Vagina (tissue), 2 donors: ENCODE data around the gene LRRFIP1. TPM values are rescaled to one million over a fixed set of nuclear protein-coding genes. Genes with fewer than 3 reads are reported as not detected.

Experiments
- DNase-seq, 2 donors: peaks; one replicate each; pipeline ENCODE4 v3.0.0-alpha.2; 2017; ENCODE audit errors: extremely low spot score in 2 of 2
- H3K27ac ChIP-seq: fragments of 200-600 bp; sonication (generic); one replicate; pipeline ENCODE4 v1.5.1; 2019
- H3K27me3 ChIP-seq: fragments of 200-600 bp; sonication (generic); one replicate; pipeline ENCODE4 v1.5.1; 2019
- H3K36me3 ChIP-seq, 2 donors: fragments of 200-600 bp; sonication (generic); one replicate each; pipeline ENCODE4 v1.5.1; 2017 to 2019
- H3K4me1 ChIP-seq: fragments of 200-600 bp; sonication (generic); one replicate; pipeline ENCODE4 v1.5.1; 2019
- H3K4me3 ChIP-seq, 2 donors: fragments of 200-600 bp; sonication (generic); 1 replicate in 1 of 2; 2 replicates in 1 of 2; pipeline ENCODE4 v1.5.1; 2016 to 2019
- H3K9me3 ChIP-seq: fragments of 200-600 bp; sonication (generic); one replicate; pipeline ENCODE4 v1.5.1; 2019
- CTCF ChIP-seq, 3 experiments: fragments of 450-650 bp in 2 of 3; fragments of 200-600 bp in 1 of 3; sonication (generic) in 1 of 3; IDR thresholded peaks; one replicate each; pipeline ENCODE4 v1.5.1; 2017 to 2019; ENCODE audit warnings: antibody characterized with exemption in 3 of 3, mild to moderate bottlenecking in 2 of 3, moderate library complexity in 2 of 3
- POLR2A ChIP-seq, 2 donors: fragments of 450-650 bp; IDR thresholded peaks; one replicate each; pipeline ENCODE4 v1.6.1; 2017; ENCODE audit warnings: antibody characterized with exemption in 2 of 2, mild to moderate bottlenecking in 2 of 2, moderate library complexity in 2 of 2
- POLR2AphosphoS5 ChIP-seq, 2 donors: sonication (generic); formaldehyde crosslinking; IDR thresholded peaks; one replicate each; pipeline ENCODE4 v1.9.0; 2017; ENCODE audit warnings: antibody characterized with exemption in 2 of 2, mild to moderate bottlenecking in 2 of 2, low read depth in 1 of 2; ENCODE audit not compliant: insufficient read depth in 1 of 2
- intact Hi-C: fragments of 100-400 bp; cut with DNase I; formaldehyde crosslinking; loops from one replicate; pipeline ENCODE4 v1.15.1; 2023
- total RNA-seq: library from RNA; depleted of rRNA; stranded (reverse); fragments of >200 nt; gene quantifications from one replicate; pipeline ENCODE4 v1.2.3, GENCODE V29; 2016

The LRRFIP1 gene
- total RNA-seq, 1 donor from 2014 or later = 132 TPM

GRCh38 chr2:237819231-237819630 is 191.8 kb downstream of the LRRFIP1 start:
- Histone ChIP-seq H3K27ac (no peak overlapping the region), H3K27me3 (no peaks in the 10 kb centered on the region), H3K4me3 (no peak overlapping the region), H3K4me1 (no peaks in the 10 kb centered on the region), H3K36me3 (no peaks in the 10 kb centered on the region), H3K9me3 (no peaks in the 10 kb centered on the region)
- TF ChIP-seq POLR2A (IDR thresholded peaks at IDR 0.05) = no peak
- TF ChIP-seq CTCF (IDR thresholded peaks at IDR 0.05) = no peak
- no peak for TF ChIP-seq POLR2AphosphoS5 (IDR thresholded peaks at IDR 0.05; ENCODE audit: insufficient read depth in 1 of 2, low read depth in 1 of 2)
- intact Hi-C loops = no loop called here
- DNase-seq = no peak

GRCh38 chr2:237820421-237820820 is 193.0 kb downstream of the LRRFIP1 start:
- TF ChIP-seq CTCF (IDR thresholded peaks at IDR 0.05) = no peak
- TF ChIP-seq POLR2A (IDR thresholded peaks at IDR 0.05) = no peak
- no peak for TF ChIP-seq POLR2AphosphoS5 (IDR thresholded peaks at IDR 0.05; ENCODE audit: insufficient read depth in 1 of 2, low read depth in 1 of 2)
- H3K27ac ChIP-seq = no peak overlapping the region
- H3K4me3 ChIP-seq = no peak overlapping the region
- no peak for DNase-seq
- H3K36me3 ChIP-seq = no peaks in the 10 kb centered on the region
- H3K9me3 ChIP-seq = no peaks in the 10 kb centered on the region
- H3K27me3 ChIP-seq = no peaks in the 10 kb centered on the region
- intact Hi-C loops = no loop called here
- H3K4me1 ChIP-seq = no peaks in the 10 kb centered on the region

GRCh38 chr2:237823544-237823943 is 196.2 kb downstream of the LRRFIP1 start:
- Histone ChIP-seq H3K4me3 (no peak overlapping the region), H3K4me1 (no peaks in the 10 kb centered on the region), H3K27me3 (no peaks in the 10 kb centered on the region), H3K36me3 (no peaks in the 10 kb centered on the region), H3K9me3 (no peaks in the 10 kb centered on the region), H3K27ac (no peak overlapping the region)
- intact Hi-C loops = no loop called here
- TF ChIP-seq POLR2A (IDR thresholded peaks at IDR 0.05) = no peak
- TF ChIP-seq CTCF (IDR thresholded peaks at IDR 0.05) = no peak
- no peak for TF ChIP-seq POLR2AphosphoS5 (IDR thresholded peaks at IDR 0.05; ENCODE audit: insufficient read depth in 1 of 2, low read depth in 1 of 2)
- DNase-seq = no peak

- Histone ChIP-seq H3K27ac (no peak overlapping the region), H3K27me3 (no peaks in the 10 kb centered on the region), H3K9me3 (no peaks in the 10 kb centered on the region), H3K4me1 (no peaks in the 10 kb centered on the region), H3K4me3 (no peak overlapping the region), H3K36me3 (no peaks in the 10 kb centered on the region)
- intact Hi-C loops = no loop called here
- TF ChIP-seq CTCF (IDR thresholded peaks at IDR 0.05) (no peak), POLR2AphosphoS5 (IDR thresholded peaks at IDR 0.05; ENCODE audit: insufficient read depth in 1 of 2, low read depth in 1 of 2) (no peak), POLR2A (IDR thresholded peaks at IDR 0.05) (no peak)
- no peak for DNase-seq
These were observed 196.7 kb downstream of the LRRFIP1 start for GRCh38 chr2:237824085-237824484.

GRCh38 chr2:237827421-237827987 is 200.1 kb downstream of the LRRFIP1 start:
- H3K27ac ChIP-seq = no peak overlapping the region
- intact Hi-C loops = no loop called here
- TF ChIP-seq POLR2A (IDR thresholded peaks at IDR 0.05) (no peak), CTCF (IDR thresholded peaks at IDR 0.05) (no peak), POLR2AphosphoS5 (IDR thresholded peaks at IDR 0.05; ENCODE audit: insufficient read depth in 1 of 2, low read depth in 1 of 2) (no peak)
- no peak for DNase-seq
- no peaks in the 10 kb centered on the region for H3K36me3 ChIP-seq
- no peaks in the 10 kb centered on the region for H3K9me3 ChIP-seq
- no peaks in the 10 kb centered on the region for H3K27me3 ChIP-seq
- no peak overlapping the region for H3K4me3 ChIP-seq
- no peaks in the 10 kb centered on the region for H3K4me1 ChIP-seq
